ENCODE measurements around the gene TSPAN16.
"Not testable (repeated sequence)": the region's sequence is repeated elsewhere in the genome, so short reads cannot be mapped to it uniquely, and the experiment has no call there.

The TSPAN16 gene

GRCh38 chr19:11340099-11340467 is 44.1 kb downstream of the TSPAN16 start:
- in situ Hi-C loops (cut with MboI; ENCODE audit: low sequenced_read_pairs): not testable (repeated sequence)

GRCh38 chr19:11342429-11342828 is 46.5 kb downstream of the TSPAN16 start:
- in situ Hi-C loops (cut with MboI; ENCODE audit: low sequenced_read_pairs): no loop called here

- in situ Hi-C loops (cut with MboI; ENCODE audit: low sequenced_read_pairs): no loop called here
Measured at GRCh38 chr19:11345122-11345803, 49.3 kb downstream of the TSPAN16 start.

GRCh38 chr19:11346104-11346940 is 50.4 kb downstream of the TSPAN16 start, which contains the start of the genes CCDC159 and TMEM205:
TSS of gene CCDC159 (plus strand) at chr19:11346519. CDS start at chr19:11346607, 88 bp downstream.
TSS of gene TMEM205 (minus strand) at chr19:11346268. CDS start at chr19:11345619, 649 bp downstream.
- in situ Hi-C loops (cut with MboI; ENCODE audit: low sequenced_read_pairs): no loop called here

GRCh38 chr19:11347546-11348039 is 51.6 kb downstream of the TSPAN16 start:
- in situ Hi-C loops (cut with MboI; ENCODE audit: low sequenced_read_pairs): no loop called here

GRCh38 chr19:11349171-11349570 is 53.2 kb downstream of the TSPAN16 start:
- in situ Hi-C loops (cut with MboI; ENCODE audit: low sequenced_read_pairs): no loop called here

DNA sequence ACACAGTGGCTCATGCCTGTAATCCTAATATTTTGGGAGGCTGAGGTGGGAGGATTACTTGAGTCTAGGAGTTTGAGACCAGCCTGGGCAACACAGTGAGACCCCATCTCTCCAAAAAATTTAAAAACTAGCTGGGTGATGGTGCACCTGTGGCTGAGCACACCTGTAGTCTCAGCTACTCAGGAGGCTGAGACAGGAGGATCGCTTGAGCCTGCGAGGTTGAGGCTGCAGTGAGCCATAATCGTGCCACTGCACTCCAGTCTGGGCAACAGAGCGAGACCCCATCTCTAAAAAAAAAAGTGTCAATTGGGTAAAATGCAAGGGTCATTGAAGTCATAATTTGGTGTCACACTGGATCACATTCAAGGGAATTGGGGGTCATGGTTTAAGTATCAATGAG is 58.1 kb downstream of the TSPAN16 start:
- in situ Hi-C loops (cut with MboI; ENCODE audit: low sequenced_read_pairs): not testable (repeated sequence)

DNA sequence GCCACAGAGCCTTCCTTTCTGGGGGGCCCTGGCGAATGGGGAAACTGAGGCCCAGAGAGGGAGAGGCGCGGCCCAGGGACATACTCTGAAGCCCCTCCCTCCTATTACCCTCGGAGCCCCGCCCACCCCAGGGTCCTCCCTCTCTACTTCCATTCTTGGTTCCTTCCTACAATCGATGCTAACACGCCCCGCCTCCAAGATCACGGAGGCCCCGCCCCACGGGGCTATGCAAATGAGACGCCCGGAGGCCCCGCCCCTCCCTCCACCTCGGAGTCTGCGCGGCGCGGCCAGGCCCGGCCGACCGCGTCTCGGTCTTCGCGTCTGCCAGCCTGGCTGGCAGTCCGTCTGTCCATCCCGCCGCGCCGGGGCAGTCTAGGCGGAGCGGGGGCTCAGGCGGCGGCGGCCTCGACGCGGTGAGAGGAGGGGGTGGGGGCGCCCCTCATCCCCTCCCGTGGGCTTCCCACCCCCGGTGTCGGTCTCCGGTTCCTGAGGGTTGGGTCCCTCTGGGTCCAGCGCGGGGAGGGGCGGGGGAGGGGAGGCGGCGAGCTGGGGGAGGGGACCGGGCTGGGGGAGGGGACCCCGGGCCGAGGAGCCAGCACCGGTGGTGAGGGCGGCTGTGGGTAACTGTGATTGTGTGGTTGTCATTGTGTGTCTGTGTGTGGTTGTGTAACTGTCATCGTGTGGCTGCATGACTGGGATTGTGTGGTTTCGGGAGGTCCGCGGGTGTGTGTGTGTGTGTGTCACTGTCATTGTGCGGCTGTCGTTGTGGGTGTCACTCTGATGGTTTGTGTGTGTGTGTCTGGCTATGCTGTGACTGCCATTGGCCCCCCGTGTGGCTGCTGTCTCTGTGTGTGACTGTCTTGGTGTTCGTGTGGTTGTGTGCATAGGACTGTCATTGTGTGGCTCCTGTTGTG is 59.5 kb downstream of the TSPAN16 start, which contains the start of gene PLPPR2:
TSS of gene PLPPR2 (plus strand) at position 273 of the 914 bp plus-strand sequence. CDS start 2,242 bp downstream, outside the sequence.
- in situ Hi-C loops (cut with MboI; ENCODE audit: low sequenced_read_pairs): no loop called here

GRCh38 chr19:11356074-11356397 is 60.1 kb downstream of the TSPAN16 start:
- in situ Hi-C loops (cut with MboI; ENCODE audit: low sequenced_read_pairs): no loop called here

DNA sequence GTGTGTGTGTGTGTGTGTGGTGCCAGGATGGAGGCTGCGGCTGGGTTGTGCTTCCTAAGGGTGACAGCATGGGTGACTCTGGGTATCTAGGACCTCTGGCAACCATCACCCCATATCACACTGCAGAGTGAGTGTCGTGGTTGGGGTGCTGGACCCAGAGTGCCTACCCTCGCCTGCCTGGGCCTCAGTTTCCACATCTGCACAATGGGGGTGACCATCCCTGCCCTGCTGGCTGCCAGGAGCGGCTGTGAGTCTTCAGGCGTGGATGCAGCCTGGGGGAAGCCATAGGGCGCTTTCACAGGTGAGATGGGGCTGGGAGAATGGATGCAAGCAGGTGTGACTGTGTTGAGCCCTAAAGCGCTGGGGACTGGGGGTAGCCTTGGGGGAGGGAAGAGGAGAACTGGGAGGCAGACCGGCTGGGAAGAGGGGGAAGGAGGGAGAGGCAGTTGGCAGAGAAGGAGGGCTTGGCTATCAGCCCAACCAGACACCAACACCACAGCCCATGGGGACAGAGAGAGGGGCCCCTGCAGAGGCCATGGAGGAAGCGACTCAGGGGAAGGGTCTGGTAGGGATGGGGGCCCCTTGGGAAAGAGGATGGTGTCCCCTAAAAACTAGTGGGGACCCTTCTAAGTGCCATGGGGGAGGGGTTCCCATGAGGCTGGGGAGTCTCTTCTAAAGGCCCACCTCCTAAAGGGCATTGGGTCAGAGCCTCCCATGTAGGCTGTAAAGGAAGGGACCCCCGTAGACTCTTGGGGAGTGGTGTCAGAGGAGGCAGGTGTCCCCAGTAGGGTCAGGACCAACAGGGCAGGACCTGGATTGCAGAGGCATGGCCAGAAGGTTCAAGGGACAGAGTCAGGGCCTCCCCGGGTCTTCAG is 61.0 kb downstream of the TSPAN16 start:
- in situ Hi-C loops (cut with MboI; ENCODE audit: low sequenced_read_pairs): no loop called here

- in situ Hi-C loops (cut with MboI; ENCODE audit: low sequenced_read_pairs): no loop called here
Measured at GRCh38 chr19:11359421-11359820, 63.5 kb downstream of the TSPAN16 start.

DNA sequence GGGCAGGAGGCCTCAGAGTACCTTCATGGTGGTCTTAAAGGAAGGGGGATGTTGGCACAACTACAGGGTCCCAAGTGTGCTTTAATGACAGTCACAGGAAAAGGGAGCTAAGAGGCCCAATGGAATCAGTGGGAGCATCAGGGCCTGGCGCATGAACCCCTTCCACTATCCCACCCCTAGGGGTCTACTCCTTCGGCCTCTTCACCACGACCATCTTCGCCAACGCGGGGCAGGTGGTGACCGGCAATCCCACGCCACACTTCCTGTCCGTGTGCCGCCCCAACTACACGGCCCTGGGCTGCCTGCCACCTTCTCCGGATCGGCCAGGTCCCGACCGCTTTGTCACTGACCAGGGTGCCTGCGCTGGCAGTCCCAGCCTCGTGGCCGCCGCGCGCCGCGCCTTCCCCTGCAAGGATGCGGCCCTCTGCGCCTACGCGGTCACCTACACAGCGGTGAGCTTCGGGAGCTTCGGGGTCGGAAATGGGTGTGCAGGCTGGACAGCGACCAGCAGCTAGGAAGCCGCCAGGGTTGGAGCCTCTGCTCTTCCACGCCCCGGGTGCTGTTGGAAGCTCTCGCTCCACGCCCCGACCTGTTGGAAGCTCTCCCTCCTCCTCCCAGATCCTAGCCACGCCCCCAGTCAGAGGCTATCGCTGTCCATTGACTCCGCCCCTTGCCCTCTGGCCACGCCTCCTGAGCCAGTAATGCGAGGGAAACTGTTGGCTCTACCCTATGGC is 65.2 kb downstream of the TSPAN16 start:
- in situ Hi-C loops (cut with MboI; ENCODE audit: low sequenced_read_pairs): no loop called here

DNA sequence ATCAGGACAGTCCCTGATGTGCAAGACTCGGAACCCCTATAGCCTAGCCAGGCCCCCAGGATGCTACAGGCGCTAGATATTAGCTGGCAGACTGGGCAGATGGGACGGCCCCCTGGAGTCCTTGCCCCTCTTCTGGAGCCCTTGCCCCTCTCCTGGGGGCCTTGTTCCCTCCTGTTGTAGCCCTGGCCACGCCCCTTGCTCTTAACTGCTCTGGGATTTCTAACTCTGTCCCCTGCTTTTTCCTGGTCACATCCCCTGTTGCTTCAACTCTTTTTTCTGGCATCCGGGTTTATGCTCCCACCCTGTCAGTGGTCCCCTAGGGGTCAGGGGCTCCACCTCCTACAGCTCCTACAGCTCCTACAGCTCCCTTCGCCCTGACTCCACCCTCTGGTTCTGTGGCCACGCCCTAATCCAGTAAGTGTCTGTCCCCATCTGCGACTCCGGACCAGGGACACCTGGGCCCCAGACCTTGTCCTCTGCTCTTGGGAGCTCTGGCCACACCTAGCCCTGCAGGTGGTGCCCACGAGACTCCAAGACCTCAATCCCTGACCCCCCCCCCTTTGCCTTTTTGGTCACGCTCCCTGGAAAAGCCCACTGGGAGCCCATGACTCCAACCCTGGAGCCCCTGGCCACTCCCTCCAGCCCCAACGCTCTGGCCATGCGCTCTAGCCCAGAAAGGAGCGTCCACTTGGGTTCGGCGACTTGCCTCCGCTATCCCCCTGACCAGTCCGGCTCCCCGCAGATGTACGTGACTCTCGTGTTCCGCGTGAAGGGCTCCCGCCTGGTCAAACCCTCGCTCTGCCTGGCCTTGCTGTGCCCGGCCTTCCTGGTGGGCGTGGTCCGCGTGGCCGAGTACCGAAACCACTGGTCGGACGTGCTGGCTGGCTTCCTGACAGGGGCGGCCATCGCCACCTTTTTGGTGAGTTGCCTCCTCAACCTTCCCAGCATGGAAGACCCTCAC is 66.1 kb downstream of the TSPAN16 start:
- in situ Hi-C loops (cut with MboI; ENCODE audit: low sequenced_read_pairs): no loop called here

GRCh38 chr19:11363881-11364280 is 67.9 kb downstream of the TSPAN16 start:
- in situ Hi-C loops (cut with MboI; ENCODE audit: low sequenced_read_pairs): no loop called here

GRCh38 chr19:11364296-11364904 is 68.4 kb downstream of the TSPAN16 start:
- in situ Hi-C loops (cut with MboI; ENCODE audit: low sequenced_read_pairs): no loop called here

GRCh38 chr19:11364935-11365334 is 69.0 kb downstream of the TSPAN16 start:
- in situ Hi-C loops (cut with MboI; ENCODE audit: low sequenced_read_pairs): no loop called here

Measured in HL-60/S4 treated with retinoic acid at 250 ng/mL for 4 days and 3 days (cell line).